ENCODE data around the gene RMDN2. TPM values are rescaled to one million over a fixed set of nuclear protein-coding genes. Genes with fewer than 3 reads are reported as not detected.

RMDN2 gene
- total RNA-seq, 1 experiment from 2014 or later = 4.7 TPM

- Mint-ChIP-seq H3K27me3 (ENCODE audit: unreplicated experiment) (no peaks in the 10 kb centered on the region), H3K27ac (ENCODE audit: unreplicated experiment) (no peak overlapping the region), H3K4me1 (ENCODE audit: low read depth, unreplicated experiment) (no peaks in the 10 kb centered on the region), H3K4me3 (ENCODE audit: low read depth, unreplicated experiment) (no peak overlapping the region), H3K9me3 (ENCODE audit: low read depth, unreplicated experiment) (no peaks in the 10 kb centered on the region), H3K36me3 (ENCODE audit: insufficient read depth, unreplicated experiment) (no peaks in the 10 kb centered on the region)
- CTCF ChIA-PET = no interaction called here
- no TSS peak for BruUV-seq (replicated peaks)
- no peak for DNase-seq
- TF ChIP-seq CTCF (IDR thresholded peaks at IDR 0.05; ENCODE audit: unreplicated experiment) = no peak
- intact Hi-C loops (cut with micrococcal nuclease; ENCODE audit: unreplicated experiment) = no loop called here
Observed at GRCh38 chr2:37969731-37970130, 44.6 kb downstream of the RMDN2 start.

GRCh38 chr2:37971971-37972370 is 46.9 kb downstream of the RMDN2 start:
- no peak overlapping the region for H3K4me3 Mint-ChIP-seq (ENCODE audit: low read depth, unreplicated experiment)

GRCh38 chr2:37973615-37974353 is 48.7 kb downstream of the RMDN2 start:
- no peak for TF ChIP-seq CTCF (IDR thresholded peaks at IDR 0.05; ENCODE audit: unreplicated experiment)
- no peak overlapping the region for H3K27ac Mint-ChIP-seq (ENCODE audit: unreplicated experiment)
- BruUV-seq (replicated peaks) = no TSS peak
- H3K4me3 Mint-ChIP-seq (ENCODE audit: low read depth, unreplicated experiment) = no peak overlapping the region
- H3K9me3 Mint-ChIP-seq (ENCODE audit: low read depth, unreplicated experiment) = no peaks in the 10 kb centered on the region
- intact Hi-C loops (cut with micrococcal nuclease; ENCODE audit: unreplicated experiment) = no loop called here
- no peaks in the 10 kb centered on the region for H3K4me1 Mint-ChIP-seq (ENCODE audit: low read depth, unreplicated experiment)
- H3K36me3 Mint-ChIP-seq (ENCODE audit: insufficient read depth, unreplicated experiment) = no peaks in the 10 kb centered on the region
- no peaks in the 10 kb centered on the region for H3K27me3 Mint-ChIP-seq (ENCODE audit: unreplicated experiment)
- CTCF ChIA-PET = interaction anchor here (0.6 kb wide), 1 partner anchor 301 kb away, joined by 6 read pairs; no protein-coding TSS in a partner anchor
- DNase-seq = no peak

More at GRCh38 chr2:37971971-37972370, 46.9 kb downstream of the RMDN2 start:
- no peak for DNase-seq
- no TSS peak for BruUV-seq (replicated peaks)
- intact Hi-C loops (cut with micrococcal nuclease; ENCODE audit: unreplicated experiment) = no loop called here
- no peak overlapping the region for H3K27ac Mint-ChIP-seq (ENCODE audit: unreplicated experiment)
- H3K27me3 Mint-ChIP-seq (ENCODE audit: unreplicated experiment) = no peaks in the 10 kb centered on the region
- no peaks in the 10 kb centered on the region for H3K9me3 Mint-ChIP-seq (ENCODE audit: low read depth, unreplicated experiment)
- no peaks in the 10 kb centered on the region for H3K36me3 Mint-ChIP-seq (ENCODE audit: insufficient read depth, unreplicated experiment)
- CTCF ChIA-PET = interaction anchor here (0.6 kb wide), 1 partner anchor 96 kb away, joined by 3 read pairs; no protein-coding TSS in a partner anchor
- H3K4me1 Mint-ChIP-seq (ENCODE audit: low read depth, unreplicated experiment) = no peaks in the 10 kb centered on the region
- TF ChIP-seq CTCF (IDR thresholded peaks at IDR 0.05; ENCODE audit: unreplicated experiment) = no peak

- no peaks in the 10 kb centered on the region for H3K9me3 Mint-ChIP-seq (ENCODE audit: low read depth, unreplicated experiment)
- CTCF ChIA-PET = no interaction called here
- H3K4me3 Mint-ChIP-seq (ENCODE audit: low read depth, unreplicated experiment) = no peak overlapping the region
- no peak for TF ChIP-seq CTCF (IDR thresholded peaks at IDR 0.05; ENCODE audit: unreplicated experiment)
- no peaks in the 10 kb centered on the region for H3K36me3 Mint-ChIP-seq (ENCODE audit: insufficient read depth, unreplicated experiment)
- H3K27me3 Mint-ChIP-seq (ENCODE audit: unreplicated experiment) = no peaks in the 10 kb centered on the region
- H3K27ac Mint-ChIP-seq (ENCODE audit: unreplicated experiment) = no peak overlapping the region
- H3K4me1 Mint-ChIP-seq (ENCODE audit: low read depth, unreplicated experiment) = no peaks in the 10 kb centered on the region
- BruUV-seq (replicated peaks) = no TSS peak
- no peak for DNase-seq
- intact Hi-C loops (cut with micrococcal nuclease; ENCODE audit: unreplicated experiment) = no loop called here
Observed at GRCh38 chr2:37975808-37976207, 50.7 kb downstream of the RMDN2 start.
